Esophagus squamous epithelium (tissue), 5 donors: ENCODE results near the gene CRB2. TPM values are rescaled to one million over a fixed set of nuclear protein-coding genes. Genes with fewer than 3 reads are reported as not detected.

Experiments used
- DNase-seq: peaks from one replicate; lab custom pipeline; 2025; lab: John Stamatoyannopoulos, UW
- H3K27ac ChIP-seq, 4 donors: fragments of 200-600 bp; sonication (generic); one replicate each; pipeline ENCODE4 v1.5.1; 2016 to 2019; ENCODE audit warnings: mild to moderate bottlenecking in 1 of 4
- H3K27me3 ChIP-seq, 4 donors: fragments of 200-600 bp; sonication (generic); 1 replicate in 3 of 4; 2 replicates in 1 of 4; pipeline versions ENCODE4 v1.5.1 to v1.6.0; 2017 to 2021; ENCODE audit warnings: antibody characterized with exemption in 1 of 4
- H3K36me3 ChIP-seq, 3 donors: fragments of 200-600 bp; sonication (generic); one replicate each; pipeline ENCODE4 v1.5.1; 2016 to 2019
- H3K4me1 ChIP-seq, 3 donors: fragments of 200-600 bp; sonication (generic); one replicate each; pipeline ENCODE4 v1.5.1; 2017 to 2019
- H3K4me3 ChIP-seq, 4 donors: fragments of 200-600 bp; sonication (generic); 1 replicate in 3 of 4; 2 replicates in 1 of 4; pipeline ENCODE4 v1.5.1; 2016 to 2019; ENCODE audit warnings: mild to moderate bottlenecking in 2 of 4, moderate library complexity in 1 of 4
- H3K9me3 ChIP-seq, 3 donors: fragments of 200-600 bp; sonication (generic); one replicate each; pipeline ENCODE4 v1.5.1; 2016 to 2019
- CTCF ChIP-seq, 6 experiments: fragments of 450-650 bp in 4 of 6; fragments of 200-600 bp in 2 of 6; sonication (generic) in 2 of 6; IDR thresholded peaks; one replicate each; pipeline ENCODE4 v1.5.1; 2016 to 2019; ENCODE audit warnings: antibody characterized with exemption in 6 of 6, mild to moderate bottlenecking in 4 of 6, moderate library complexity in 4 of 6
- POLR2A ChIP-seq, 4 donors: fragments of 450-650 bp; IDR thresholded peaks; one replicate each; pipeline ENCODE4 v1.6.1; 2017; ENCODE audit warnings: antibody characterized with exemption in 4 of 4, mild to moderate bottlenecking in 4 of 4, moderate library complexity in 3 of 4
- WGBS, 2 donors: methylation state at CpG; one replicate each; pipeline ENCODE4 v1.1.5; 2018; 5-methylcytosine and 5-hydroxymethylcytosine counted together
- intact Hi-C: fragments of 100-400 bp; cut with DNase I; formaldehyde crosslinking; loops from one replicate; pipeline ENCODE4 v1.15.0; 2022
- total RNA-seq, 4 donors: library from RNA; depleted of rRNA; stranded (reverse); fragments of >200 nt; gene quantifications; one replicate each; pipeline ENCODE4 v1.1.0, GENCODE V29; 2016
- donor health status: DM: yes; HTN: yes; CAD: no.

The CRB2 gene
- total RNA-seq, 4 donors from 2014 or later = not detected

GRCh38 chr9:123392802-123393201 is 36.8 kb downstream of the CRB2 start:
- Histone ChIP-seq H3K4me3 (no peak overlapping the region), H3K9me3 (no peaks in the 10 kb centered on the region), H3K36me3 (no peaks in the 10 kb centered on the region), H3K4me1 (no peaks in the 10 kb centered on the region), H3K27ac (no peak overlapping the region), H3K27me3 (no peaks in the 10 kb centered on the region)
- intact Hi-C loops = no loop called here
- DNase-seq = no peak
- 90 to 97% methylated on average over 4 of the region's 4 CpGs for WGBS, 2 donors
- no peak for TF ChIP-seq CTCF (IDR thresholded peaks at IDR 0.05)
- TF ChIP-seq POLR2A (IDR thresholded peaks at IDR 0.05) = no peak

- intact Hi-C loops = no loop called here
- no peak overlapping the region for H3K4me3 ChIP-seq
- H3K4me1 ChIP-seq = no peaks in the 10 kb centered on the region
- H3K27ac ChIP-seq = no peak overlapping the region
- no peak for DNase-seq
- no peaks in the 10 kb centered on the region for H3K27me3 ChIP-seq
- 50 to 74% methylated on average over 3 to 6 of the region's 16 CpGs for WGBS, 2 donors
- TF ChIP-seq POLR2A (IDR thresholded peaks at IDR 0.05) (no peak), CTCF (IDR thresholded peaks at IDR 0.05) (no peak)
- no peaks in the 10 kb centered on the region for H3K36me3 ChIP-seq
- H3K9me3 ChIP-seq = no peaks in the 10 kb centered on the region
Observed at GRCh38 chr9:123394291-123395235, 38.6 kb downstream of the CRB2 start.

GRCh38 chr9:123395276-123395688 is 39.3 kb downstream of the CRB2 start:
- 63 to 80% methylated on average over 2 to 4 of the region's 5 CpGs for WGBS, 2 donors
- Histone ChIP-seq H3K27me3 (no peaks in the 10 kb centered on the region), H3K9me3 (no peaks in the 10 kb centered on the region), H3K27ac (no peak overlapping the region), H3K36me3 (no peaks in the 10 kb centered on the region), H3K4me1 (no peaks in the 10 kb centered on the region), H3K4me3 (no peak overlapping the region)
- DNase-seq = no peak
- TF ChIP-seq POLR2A (IDR thresholded peaks at IDR 0.05) (no peak), CTCF (IDR thresholded peaks at IDR 0.05) (no peak)
- intact Hi-C loops = no loop called here

- WGBS, 2 donors = 82 to 89% methylated on average over 11 to 16 of the region's 24 CpGs
Observed at GRCh38 chr9:123395689-123396511, 39.9 kb downstream of the CRB2 start.

More at GRCh38 chr9:123395689-123396511, 39.9 kb downstream of the CRB2 start:
- intact Hi-C loops = no loop called here
- no peak for TF ChIP-seq CTCF (IDR thresholded peaks at IDR 0.05)
- TF ChIP-seq POLR2A (IDR thresholded peaks at IDR 0.05) = no peak
- H3K4me1 ChIP-seq = no peaks in the 10 kb centered on the region
- H3K27me3 ChIP-seq = no peaks in the 10 kb centered on the region
- H3K27ac ChIP-seq = no peak overlapping the region
- DNase-seq = no peak
- no peaks in the 10 kb centered on the region for H3K9me3 ChIP-seq
- no peak overlapping the region for H3K4me3 ChIP-seq
- H3K36me3 ChIP-seq = no peaks in the 10 kb centered on the region
